Osteocyte (in vitro differentiated cells): Measurements from ENCODE around the gene GPR146. TPM values are rescaled to one million over a fixed set of nuclear protein-coding genes. Genes with fewer than 3 reads are reported as not detected.

Source experiments
- DNase-seq: peaks from one replicate; pipeline ENCODE4 v3.0.0; 2021; ENCODE audit warnings: mixed read lengths; ENCODE audit not compliant: unreplicated experiment; ENCODE audit errors: extremely low spot score
- H3K27ac Mint-ChIP-seq: one replicate; pipeline ENCODE4 v1.8.0; 2021; ENCODE audit warnings: mild to moderate bottlenecking, mixed read lengths; ENCODE audit not compliant: unreplicated experiment
- H3K27me3 Mint-ChIP-seq: one replicate; pipeline ENCODE4 v1.8.0; 2021; ENCODE audit warnings: mixed read lengths; ENCODE audit not compliant: unreplicated experiment
- H3K36me3 Mint-ChIP-seq: one replicate; pipeline ENCODE4 v1.8.0; 2021; ENCODE audit warnings: mixed read lengths; ENCODE audit not compliant: unreplicated experiment
- H3K4me1 Mint-ChIP-seq: one replicate; pipeline ENCODE4 v1.8.0; 2021; ENCODE audit warnings: mixed read lengths; ENCODE audit not compliant: unreplicated experiment
- H3K4me3 Mint-ChIP-seq: one replicate; pipeline ENCODE4 v1.8.0; 2021; ENCODE audit warnings: mild to moderate bottlenecking, moderate library complexity, mixed read lengths; ENCODE audit not compliant: unreplicated experiment
- H3K9me3 Mint-ChIP-seq: one replicate; pipeline ENCODE4 v1.8.0; 2021; ENCODE audit warnings: mixed read lengths; ENCODE audit not compliant: unreplicated experiment
- CTCF ChIP-seq: fragments of 200-600 bp; sonication (generic); IDR thresholded peaks from 2 replicates; pipeline ENCODE4 v1.5.0; 2021; ENCODE audit warnings: antibody characterized with exemption, mild to moderate bottlenecking, moderate library complexity
- total RNA-seq: library from RNA; stranded (reverse); gene quantifications from 2 replicates; pipeline ENCODE4 v1.2.1, GENCODE V29; 2021

GPR146 gene
- total RNA-seq, 1 donor from 2014 or later: 2.8 TPM

DNA sequence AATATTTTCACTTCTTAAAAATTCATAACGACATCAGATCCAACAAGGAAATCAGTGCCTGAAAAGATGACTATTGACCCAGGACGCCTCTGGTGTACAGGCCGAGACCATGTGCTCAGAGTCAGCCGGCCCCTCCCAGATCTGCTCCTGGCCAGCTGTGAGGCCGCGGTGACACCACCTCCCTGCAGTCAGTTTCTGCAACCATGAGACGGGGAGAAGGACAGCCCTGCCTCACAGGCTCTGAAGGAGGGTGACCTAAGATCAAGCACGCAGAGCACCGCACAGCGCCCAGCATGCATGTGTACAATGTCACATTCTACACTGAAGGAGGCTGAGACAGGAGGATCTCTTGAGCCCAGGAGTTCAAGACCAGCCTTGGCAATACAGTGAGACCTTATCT, 40.9 kb downstream of the GPR146 start:
- no peaks in the 10 kb centered on the region for H3K27me3 Mint-ChIP-seq
- H3K36me3 Mint-ChIP-seq: no peaks in the 10 kb centered on the region
- no peaks in the 10 kb centered on the region for H3K9me3 Mint-ChIP-seq
- H3K4me3 Mint-ChIP-seq: no peak overlapping the region
- DNase-seq: no peak
- TF ChIP-seq CTCF: no peak
- H3K4me1 Mint-ChIP-seq: peaks cover 47% of the 10 kb centered on the region
- no peak overlapping the region for H3K27ac Mint-ChIP-seq

DNA sequence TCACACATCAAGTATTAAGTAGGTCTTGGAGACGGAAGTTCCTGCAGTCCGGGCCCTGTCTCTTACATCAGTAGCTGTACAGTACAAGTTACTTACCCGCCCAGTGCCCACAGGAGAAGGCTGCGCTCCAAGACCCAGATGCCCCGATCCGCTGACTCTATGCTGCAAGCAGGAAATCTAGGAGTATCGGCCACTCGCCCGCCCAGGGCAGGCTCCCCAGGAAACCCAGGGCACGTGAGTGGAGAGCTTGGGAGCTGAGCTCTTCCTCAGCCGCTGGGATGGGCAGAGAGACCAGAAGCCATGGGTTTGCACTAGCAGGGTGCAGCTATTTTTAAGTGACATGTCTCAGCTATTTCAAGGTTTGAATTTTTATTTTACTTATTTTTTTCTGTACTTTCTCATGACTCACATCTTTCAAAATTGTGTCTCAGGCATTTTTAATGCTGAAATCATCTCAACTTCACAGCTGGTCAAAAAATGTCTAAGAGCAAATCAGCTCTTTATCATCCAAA, 41.6 kb downstream of the GPR146 start:
- H3K4me1 Mint-ChIP-seq: peaks cover 50% of the 10 kb centered on the region
- H3K9me3 Mint-ChIP-seq: no peaks in the 10 kb centered on the region
- DNase-seq: no peak
- H3K27ac Mint-ChIP-seq: peak overlapping the region; percentile 81
- no peaks in the 10 kb centered on the region for H3K36me3 Mint-ChIP-seq
- H3K4me3 Mint-ChIP-seq: peak overlapping the region; percentile 12
- TF ChIP-seq CTCF: no peak
- H3K27me3 Mint-ChIP-seq: no peaks in the 10 kb centered on the region

GRCh38 chr7:1086588-1087464, 42.5 kb downstream of the GPR146 start:
- no peaks in the 10 kb centered on the region for H3K27me3 Mint-ChIP-seq
- no peaks in the 10 kb centered on the region for H3K9me3 Mint-ChIP-seq
- H3K27ac Mint-ChIP-seq: peak overlapping the region; percentile 81
- peak overlapping the region; percentile 76 for H3K4me3 Mint-ChIP-seq
- no peak for DNase-seq
- peaks cover 55% of the 10 kb centered on the region for H3K4me1 Mint-ChIP-seq
- TF ChIP-seq CTCF: peak; percentile 95
- H3K36me3 Mint-ChIP-seq: peaks cover 7% of the 10 kb centered on the region

- H3K9me3 Mint-ChIP-seq: no peaks in the 10 kb centered on the region
- peak overlapping the region; percentile 76 for H3K4me3 Mint-ChIP-seq
- H3K27ac Mint-ChIP-seq: peak overlapping the region; percentile 81
- peaks cover 9% of the 10 kb centered on the region for H3K36me3 Mint-ChIP-seq
- H3K4me1 Mint-ChIP-seq: peaks cover 55% of the 10 kb centered on the region
- no peaks in the 10 kb centered on the region for H3K27me3 Mint-ChIP-seq
- TF ChIP-seq CTCF: no peak
- DNase-seq: no peak
Observed at GRCh38 chr7:1087465-1087814, 43.1 kb downstream of the GPR146 start.
